Stimulated activated CD8-positive, alpha-beta memory T cell treated with anti-CD3 and anti-CD28 coated beads, Interleukin-12 subunit alpha, Interleukin-12 subunit beta, amount 100 ng/mL, for 24 hours (primary cell): ENCODE measurements around the gene BRD7.

Experiments used
- DNase-seq: peaks from one replicate; pipeline ENCODE4 v3.0.0-alpha.2; 2020; ENCODE audit errors: extremely low read depth

The BRD7 gene

DNA sequence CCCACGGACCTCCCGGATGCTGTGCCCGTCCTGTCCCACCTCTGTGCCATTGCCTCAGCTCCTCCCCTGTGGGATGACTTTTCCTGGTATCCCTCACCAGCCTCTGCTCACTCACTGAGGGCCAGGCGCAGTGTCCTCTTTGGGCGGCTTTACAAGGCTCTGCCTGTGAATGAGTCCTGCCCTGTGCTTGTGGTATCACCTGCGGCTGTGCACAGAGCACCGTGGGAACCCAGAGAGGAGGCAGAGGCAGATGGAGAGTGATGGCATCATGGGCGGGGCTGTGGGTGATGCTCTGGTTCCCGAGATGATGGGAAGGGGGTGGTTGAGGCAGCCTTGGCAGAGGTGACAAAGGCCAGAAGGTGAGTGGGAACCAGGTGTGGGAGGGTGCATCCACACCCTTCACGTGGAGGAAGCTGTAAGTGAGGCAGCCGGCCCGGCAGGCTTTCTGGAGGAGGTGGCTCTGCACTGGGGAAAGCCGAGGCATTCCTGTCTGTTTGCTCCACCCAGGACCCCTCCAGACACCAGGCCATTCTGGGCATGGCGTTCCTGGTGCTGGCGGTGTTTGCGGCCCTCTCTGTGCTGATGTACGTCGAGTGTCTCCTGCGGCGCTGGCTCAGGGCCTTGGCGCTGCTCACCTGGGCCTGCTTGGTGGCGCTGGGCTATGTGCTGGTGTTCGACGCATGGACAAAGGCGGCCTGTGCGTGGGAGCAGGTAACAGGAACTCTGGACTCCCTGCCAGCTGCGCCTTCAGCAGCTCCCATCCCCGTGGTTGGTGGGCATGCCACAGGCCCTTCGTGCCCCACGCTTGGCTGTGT lies 78.6 kb downstream of the BRD7 start:
- DNase-seq: no peak

DNA sequence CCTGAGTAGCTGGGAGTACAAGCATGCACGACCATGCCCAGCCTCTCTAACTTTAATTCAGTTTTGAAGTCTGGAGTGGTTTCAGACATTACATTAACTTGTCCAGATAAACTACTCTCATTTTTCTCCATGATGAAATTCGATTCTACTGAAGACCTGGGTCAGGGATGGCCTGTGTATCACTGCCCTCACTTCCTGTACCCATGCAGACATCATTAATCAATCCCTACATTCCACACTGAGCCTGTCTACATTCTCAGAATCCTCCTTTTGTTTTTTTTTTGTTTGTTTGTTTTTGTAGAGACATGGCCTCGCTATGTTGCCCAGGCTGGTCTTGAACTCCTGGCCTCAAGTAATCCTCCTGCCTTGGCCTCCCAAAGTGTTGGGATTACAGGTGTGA lies 79.9 kb downstream of the BRD7 start:
- DNase-seq: no peak

DNA sequence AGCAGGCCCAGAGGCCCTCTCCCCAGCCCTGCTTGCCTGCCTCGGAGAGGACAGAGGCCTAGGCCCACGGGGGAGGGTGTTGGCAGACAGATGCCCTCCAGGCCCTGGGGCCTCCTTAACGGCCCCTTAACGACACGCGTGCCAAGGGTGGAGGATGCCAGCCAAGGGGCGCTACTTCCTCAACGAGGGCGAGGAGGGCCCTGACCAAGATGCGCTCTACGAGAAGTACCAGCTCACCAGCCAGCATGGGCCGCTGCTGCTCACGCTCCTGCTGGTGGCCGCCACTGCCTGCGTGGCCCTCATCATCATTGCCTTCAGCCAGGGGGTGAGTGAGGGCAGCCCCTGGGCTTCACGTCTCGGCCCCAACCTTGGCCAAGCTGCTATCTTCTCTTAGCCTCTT lies 80.8 kb downstream of the BRD7 start:
- DNase-seq: no peak

DNA sequence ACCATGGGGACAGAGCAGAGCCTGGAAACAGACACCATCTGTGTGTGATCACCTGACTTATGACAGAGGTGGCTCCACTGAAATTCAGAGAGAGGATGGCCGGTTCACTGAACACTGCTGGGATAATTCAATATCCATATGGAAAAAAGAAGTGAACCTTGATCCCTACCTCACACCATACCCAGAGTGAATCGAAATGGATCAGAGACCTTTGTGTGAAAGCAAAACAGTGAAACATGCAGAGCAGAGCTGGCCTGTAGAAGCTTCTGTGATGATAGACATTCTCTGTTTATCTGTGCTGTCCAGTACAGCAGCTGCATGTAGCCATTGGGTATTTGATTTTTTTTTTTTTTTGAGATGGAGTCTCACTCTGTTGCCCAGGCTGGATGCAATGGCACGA lies 82.1 kb downstream of the BRD7 start:
- DNase-seq: no peak

DNA sequence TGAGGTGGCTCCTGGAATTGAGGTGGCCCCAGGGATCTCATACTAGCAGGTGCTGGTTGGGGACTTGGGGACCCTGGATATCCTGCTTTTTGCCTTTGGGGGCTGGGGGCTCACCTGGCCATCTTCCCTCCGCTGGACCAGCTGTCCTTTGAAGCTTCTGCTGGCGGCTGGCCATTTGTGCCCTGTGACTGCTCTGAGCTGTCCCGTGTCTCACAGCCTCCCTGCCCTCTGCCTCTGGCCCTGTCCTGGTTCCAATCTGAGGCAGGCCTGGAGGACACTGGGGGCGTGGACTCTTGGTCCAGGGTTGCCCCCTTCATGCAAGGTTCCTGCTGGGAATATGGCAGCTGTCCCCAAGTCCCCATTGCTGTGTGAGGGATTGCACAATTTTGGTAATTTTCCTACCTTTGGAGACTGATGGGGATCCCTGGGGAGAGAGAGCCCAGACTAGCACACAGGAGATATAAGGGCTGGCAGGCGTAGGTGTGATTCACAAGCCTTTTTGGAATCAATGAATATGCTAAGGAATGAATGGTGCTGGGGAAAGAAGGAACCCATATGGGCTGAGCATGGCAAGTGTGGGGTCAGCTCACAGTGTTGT lies 83.3 kb downstream of the BRD7 start:
- DNase-seq: no peak

DNA sequence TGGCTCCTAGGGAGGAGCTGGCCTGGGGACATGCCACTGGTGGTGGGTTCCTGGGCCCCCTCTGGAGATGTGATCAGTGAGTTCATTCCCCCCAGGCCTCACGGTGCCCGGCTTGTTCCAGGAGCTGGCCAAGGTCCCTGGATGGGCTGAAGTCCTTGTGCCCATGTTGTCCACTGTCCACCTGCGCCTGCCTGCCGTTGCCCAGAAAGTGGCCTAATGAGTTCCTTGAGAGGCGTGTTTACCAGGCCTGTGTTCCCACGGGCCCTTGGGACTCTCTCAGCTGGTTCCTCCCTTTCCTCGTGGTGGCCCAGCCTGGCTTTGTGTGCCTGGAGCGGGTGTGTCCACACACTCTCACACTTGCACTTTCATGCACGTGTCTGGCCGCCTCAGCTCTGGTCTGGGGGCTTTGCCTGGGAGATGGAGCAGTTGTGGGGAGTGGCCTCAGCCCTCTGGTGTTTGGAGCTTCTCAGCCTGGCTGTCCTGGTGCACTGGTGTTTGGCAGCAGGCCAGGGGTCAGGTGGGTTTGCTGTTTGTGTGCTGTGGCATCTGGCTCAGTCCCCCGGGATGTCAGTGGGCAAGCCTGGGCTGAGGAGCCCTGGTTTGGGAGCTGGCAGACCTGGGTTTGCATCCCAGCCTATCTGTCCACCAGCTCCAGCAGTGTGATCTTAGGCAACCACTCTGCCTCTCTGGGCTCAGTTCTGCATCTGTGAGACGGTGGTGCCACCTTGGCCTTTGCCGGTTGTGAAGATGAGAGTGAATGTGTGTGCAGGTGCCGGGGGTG lies 84.5 kb downstream of the BRD7 start:
- no peak for DNase-seq

DNA sequence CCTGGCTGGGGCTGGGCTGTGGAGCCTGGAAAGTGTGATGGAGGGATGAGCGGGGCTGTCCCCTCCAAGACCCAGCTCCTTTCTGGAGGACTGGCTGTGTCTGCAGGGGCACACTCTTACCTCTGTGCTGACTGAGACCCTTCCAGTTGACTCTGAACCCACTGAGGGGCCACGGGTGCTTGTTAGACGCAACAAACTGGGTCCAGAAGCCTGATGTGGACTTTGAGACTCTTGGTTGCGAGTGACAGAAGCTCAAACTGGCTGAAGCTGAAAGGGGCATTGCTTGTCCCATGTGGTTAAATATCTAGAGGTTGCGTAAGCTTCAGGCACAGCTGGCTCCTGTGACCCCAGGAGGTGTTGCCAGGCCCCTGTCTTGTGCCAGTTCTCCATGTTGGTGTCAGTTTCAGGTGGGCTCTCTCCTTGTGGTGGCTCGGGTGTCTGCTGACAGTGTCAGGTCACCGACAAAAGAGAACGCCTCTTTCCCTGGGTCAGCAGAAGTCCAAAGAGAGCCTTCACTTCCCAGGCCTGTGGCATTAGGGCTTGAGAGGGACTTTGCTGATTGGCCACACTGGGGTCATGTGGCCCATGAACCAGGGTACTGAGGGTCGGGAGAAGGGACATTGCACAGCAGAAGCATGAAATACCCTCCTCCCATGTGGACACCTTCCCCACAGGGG lies 85.7 kb downstream of the BRD7 start:
- no peak for DNase-seq

DNA sequence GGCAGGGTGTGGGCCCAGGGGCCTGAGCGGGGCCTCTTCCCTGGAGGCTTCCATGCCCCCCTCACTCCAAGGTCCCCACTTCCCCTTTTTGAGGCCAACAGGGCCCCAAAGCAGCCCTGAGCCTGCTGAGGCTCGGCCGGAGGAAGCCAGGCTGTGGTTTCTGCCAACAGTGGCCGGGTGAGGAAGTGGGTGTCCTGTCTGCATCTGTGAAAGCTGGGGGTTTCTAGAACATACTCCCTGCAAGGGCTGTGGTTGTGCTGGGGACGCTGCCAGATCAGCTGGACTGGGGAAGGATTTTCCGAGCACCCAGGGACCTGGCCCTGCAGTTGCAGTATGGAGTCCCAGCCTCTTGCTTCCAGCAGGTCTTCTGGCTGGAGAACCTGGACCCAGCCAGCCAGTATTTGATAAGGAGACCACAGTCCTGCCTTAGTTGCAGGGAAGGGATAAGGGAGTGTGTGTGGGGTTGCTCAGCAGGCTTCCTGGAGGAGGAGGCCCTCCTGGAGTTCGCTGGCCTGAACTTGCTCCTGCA lies 86.7 kb downstream of the BRD7 start:
- DNase-seq: no peak

DNA sequence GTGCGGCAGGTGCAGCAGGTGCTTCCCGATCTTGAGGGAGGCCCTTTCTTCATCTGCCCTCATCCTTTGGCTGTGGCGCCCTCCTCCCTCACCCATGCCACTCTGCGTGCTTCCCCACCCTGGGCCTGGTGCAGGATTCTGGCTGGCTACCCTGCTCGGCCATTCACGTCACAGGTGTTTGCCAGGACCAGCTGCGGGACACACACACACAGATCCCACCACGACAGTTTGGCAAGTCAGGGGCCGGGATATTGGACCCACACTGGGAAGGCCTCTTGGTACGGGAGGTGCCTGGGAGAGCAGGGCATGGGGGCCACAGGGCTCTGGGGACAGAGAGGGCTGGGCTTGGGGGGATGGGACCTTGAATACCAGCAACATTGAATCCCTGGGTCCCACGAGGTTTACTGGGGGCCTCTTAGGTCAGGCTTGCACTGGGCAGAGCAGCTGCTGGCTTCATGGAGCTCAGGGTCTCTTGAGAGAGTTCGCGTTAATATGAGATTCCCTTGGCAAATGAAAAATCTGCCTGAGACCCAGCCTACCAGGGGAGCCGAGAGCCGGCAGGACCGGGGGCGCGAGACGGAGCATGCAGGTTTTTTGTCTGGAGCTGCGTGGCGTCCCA lies 87.3 kb downstream of the BRD7 start:
- DNase-seq: no peak

DNA sequence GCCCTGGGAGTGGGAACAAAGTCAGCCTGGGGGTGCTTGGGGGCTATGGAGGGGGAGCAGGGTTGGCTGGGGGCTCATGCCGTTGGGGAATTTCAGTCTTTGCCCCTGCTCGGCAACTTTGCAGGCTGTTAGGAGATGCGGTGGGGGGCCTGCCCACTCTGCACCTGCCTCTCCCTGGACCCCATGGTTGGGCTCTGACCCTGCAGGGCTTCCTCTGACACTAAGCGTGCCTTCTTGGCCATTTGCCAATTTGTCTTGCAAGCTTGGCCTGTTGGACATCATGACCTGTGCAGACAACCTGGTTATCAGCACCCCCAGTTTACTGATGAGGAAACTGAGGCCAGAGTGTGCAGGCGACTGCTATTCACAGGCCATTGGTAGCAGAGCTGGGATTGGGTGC lies 87.9 kb downstream of the BRD7 start:
- no peak for DNase-seq

DNA sequence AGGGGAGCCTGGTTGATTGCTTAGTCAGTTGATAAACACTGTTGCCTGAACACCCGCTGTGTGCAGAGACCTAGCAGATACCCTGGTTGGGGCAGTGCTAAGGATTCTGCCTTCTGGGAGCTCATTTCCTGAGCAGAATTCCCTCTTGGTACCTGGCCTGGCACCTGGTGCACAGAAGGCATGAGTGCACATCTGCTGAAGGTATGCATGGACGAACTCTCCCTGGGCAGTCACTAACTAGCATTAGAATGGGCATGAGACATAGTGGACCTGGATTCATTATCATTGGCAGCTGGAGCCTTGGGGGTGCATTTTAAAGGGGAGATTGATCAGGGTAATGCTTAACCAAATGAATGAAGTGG lies 89.3 kb downstream of the BRD7 start:
- no peak for DNase-seq

DNA sequence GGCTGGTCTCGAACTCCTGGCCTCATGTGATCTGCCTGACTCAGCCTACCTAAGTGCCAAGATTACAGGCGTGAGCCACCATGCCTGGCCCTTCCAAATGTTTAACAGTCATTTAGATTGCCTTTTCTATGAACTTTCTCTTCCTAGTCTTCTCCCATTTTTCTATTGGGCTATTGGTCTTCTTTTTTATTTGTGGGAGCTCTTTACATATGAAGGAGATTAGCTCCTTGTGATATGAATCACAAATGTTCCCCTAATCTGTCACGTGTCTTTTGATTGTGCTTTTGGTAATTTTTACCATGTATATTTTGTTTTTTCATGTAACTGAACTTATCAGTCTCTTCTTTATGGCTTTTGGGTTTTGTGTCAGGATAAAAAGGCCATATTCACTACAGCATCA lies 90.5 kb downstream of the BRD7 start:
- DNase-seq: no peak

DNA sequence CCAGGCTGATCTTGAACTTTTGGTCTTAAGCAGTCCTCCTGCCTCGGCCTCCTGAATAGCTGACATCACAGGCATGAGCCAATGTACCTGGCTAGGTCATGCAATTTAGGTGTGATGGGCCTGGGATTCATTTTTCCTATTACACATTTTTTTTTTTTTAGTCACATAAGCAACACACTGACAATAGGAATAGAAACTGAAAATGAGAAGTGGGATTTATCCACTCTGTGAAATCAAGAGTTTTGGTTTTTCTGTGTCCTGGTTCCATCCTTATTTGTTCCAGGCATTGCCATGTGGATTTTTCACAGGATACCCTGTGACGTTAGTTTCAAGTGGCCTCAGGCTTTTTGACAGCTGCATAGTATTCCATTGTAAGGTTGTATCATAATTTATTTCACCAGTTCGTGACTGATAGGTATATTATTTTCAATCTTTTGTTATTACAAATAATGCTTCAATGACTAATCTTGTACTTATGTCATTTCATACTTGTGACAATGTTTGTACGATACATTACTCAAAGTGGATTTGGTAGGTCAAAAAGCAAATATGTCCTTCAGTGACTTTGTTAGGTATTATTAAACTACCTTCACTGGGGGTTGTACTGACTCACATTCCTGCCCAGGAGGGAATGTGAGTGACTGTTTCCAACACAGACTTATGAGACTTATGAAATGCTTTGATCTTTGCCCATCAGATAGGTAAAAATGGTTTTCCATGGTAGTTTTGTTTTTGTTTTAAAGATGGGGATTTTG lies 91.8 kb downstream of the BRD7 start:
- DNase-seq: no peak

DNA sequence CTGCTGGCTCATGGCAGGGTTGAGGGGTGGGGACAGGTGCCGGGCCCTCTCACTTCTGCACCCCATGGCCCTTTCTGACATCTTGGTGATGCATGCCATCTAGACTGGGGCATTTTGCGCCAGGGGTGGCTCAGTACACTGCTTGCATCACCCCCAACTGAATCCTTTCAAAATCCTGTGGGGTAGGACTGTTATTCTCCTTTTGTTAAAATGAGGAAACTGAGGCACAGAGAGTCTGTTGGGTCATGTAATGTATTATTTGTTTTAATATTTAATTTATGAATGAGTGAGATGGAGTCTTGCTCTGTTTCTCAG lies 92.5 kb downstream of the BRD7 start:
- no peak for DNase-seq

DNA sequence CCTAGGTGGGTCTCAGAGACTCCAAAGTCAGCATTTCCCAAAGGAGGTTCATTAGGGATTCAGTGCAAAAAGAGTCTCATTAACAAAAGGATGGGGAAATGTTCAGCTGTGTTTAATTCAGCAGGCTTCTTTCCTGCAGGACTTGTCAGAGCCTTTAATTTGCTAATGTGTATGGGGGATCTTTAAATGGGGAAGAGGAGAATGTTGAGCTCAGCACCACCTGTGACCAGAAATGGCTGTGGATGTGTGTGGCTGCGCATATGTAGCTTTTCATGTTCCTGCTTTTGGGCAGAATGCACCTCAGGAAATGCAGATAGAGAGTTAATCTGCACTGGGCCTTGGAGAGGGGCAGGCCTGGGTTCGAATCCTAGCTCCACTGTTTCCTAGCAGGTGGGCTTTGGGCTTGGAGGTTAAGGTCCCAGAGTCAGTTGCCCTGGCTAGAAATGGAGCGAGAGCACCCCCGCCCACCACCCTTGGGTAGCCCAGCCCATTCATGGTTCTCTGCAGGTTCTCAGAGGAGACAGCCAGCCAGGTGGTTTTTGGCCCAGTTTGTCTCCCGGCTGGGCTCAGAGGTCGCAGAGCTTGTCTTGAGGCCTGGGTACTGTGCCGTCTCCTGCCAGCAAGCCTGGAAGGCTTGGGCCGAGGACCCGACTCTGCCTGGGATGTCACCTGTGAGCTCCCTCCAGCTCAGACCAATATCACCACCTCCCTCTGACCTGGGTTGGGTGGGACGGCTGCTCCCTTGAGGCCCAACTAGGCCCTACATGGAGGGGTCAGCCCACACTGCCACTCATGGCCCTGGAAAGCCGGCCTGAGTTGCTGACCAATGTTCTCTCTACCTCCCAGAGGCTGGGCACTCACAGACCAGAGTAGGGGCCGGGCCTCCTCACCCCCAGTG lies 93.1 kb downstream of the BRD7 start:
- DNase-seq: no peak

DNA sequence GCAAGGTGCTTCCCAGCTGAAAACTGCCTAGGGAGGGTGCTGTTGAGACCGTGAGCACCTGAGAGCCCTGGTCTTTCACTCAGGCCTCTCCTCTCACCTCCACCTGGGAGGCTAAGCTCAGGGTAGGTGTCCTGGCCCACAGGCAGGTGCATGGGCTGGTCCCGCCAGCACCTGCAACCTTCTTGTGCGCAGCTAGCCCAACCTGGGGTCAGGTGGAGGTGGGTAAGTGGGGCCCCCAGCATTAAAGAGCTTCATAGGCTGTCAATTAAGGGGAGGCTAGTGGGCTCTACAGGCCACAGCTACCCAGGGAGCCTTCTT lies 93.7 kb downstream of the BRD7 start:
- DNase-seq: no peak

DNA sequence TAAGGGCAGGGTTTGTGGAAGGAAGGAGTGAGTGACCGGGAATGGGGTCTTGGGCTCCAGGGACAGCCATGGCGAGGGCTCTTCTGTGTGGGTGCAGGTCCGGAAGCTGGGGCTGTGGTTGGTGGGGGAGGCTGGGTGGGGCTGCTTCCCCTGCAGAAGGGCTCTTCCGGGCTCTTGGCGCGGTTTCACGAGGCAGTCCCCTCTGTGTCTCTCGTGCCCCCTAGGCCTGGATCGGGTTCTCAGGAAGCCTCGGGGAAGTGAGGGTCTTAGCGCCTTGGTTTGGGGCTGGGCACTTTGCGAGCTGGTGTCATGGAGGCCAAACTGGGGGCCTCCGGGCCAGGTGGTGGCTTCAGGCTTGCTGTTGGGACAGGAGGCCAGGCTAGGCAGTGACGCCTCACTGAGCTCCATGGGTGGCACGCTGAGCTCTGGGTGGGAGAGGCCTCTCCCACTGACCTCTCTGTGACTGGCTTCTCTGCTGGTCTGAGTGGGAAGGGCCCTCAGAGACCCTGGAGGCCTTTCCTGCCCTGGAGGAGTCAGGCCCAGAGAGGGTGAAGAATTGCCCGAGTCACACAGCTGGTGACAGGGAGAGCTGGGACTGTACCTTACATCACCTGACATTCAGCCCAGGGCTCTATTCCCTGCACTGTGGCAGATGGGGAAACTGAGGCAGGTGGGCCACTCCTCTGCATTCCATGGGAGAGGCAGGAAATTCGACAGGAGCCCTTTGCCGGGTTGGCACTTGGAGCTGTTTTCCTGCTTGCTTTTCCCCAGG lies 94.3 kb downstream of the BRD7 start:
- DNase-seq: no peak

DNA sequence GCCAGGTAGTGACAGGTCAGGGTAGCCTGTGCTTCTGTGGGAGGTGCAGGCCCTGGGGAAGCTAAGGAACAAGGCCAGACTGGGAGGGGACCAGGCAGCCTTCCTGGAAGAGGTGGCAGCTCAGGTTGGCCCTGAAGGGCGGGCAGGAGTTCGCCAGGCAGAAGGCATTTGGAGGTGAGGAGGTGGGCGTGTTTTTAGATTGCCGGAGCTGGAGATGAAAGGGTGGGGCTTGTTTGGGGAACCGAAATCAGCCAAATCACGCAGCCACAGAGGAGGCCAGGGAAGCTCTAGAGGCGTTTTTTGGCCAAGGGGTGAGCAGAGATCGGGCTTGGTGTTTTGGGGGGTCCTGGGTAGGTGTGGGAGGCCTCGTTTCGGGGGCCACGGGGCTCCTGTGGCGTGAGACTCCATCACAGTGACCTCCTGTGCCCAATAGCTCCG lies 94.9 kb downstream of the BRD7 start:
- DNase-seq: no peak

DNA sequence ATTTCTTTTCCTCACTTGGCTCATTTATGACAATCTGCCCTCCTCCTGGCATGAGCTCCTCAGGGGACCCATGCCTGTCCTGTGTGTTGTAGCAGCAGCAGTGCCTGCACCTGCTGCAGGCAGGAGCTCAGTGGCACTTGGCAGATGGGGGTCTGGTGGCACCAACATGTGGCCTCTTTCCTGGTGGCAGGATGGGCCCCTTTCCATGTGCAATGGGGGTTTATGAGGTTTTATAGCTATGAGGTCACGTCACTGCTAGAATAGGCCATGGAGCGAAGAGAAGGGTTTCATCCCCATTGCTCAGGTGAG lies 95.5 kb downstream of the BRD7 start:
- DNase-seq: no peak
